Tracheal epithelial cell (primary cell): Measurements from ENCODE around the gene INSYN2A. TPM values are rescaled to one million over a fixed set of nuclear protein-coding genes. Genes with fewer than 3 reads are reported as not detected.

Experiments
- total RNA-seq: library from RNA; depleted of rRNA; stranded (reverse); fragments of >200 nt; gene quantifications from 2 replicates; pipeline ENCODE4 v1.2.1, GENCODE V29; 2014

INSYN2A gene, protein sequence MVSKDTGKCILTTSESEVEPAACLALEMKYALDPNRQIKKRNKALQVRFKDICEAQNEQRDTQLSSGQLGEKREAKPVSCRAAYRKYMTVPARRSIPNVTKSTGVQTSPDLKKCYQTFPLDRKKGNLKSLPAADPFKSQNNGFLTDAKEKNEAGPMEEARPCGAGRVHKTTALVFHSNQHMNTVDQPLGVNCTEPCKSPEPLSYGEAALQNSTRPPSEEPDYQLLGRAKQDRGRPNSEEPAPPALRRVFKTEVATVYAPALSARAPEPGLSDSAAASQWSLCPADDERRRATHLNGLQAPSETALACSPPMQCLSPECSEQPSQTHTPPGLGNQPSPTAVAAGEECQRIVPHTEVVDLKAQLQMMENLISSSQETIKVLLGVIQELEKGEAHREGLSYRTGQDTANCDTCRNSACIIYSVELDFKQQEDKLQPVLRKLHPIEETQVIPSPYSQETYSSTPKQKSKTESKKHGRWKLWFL
- under 0.01 TPM in 1 of 2 replicates, not detected in the other for total RNA-seq

DNA sequence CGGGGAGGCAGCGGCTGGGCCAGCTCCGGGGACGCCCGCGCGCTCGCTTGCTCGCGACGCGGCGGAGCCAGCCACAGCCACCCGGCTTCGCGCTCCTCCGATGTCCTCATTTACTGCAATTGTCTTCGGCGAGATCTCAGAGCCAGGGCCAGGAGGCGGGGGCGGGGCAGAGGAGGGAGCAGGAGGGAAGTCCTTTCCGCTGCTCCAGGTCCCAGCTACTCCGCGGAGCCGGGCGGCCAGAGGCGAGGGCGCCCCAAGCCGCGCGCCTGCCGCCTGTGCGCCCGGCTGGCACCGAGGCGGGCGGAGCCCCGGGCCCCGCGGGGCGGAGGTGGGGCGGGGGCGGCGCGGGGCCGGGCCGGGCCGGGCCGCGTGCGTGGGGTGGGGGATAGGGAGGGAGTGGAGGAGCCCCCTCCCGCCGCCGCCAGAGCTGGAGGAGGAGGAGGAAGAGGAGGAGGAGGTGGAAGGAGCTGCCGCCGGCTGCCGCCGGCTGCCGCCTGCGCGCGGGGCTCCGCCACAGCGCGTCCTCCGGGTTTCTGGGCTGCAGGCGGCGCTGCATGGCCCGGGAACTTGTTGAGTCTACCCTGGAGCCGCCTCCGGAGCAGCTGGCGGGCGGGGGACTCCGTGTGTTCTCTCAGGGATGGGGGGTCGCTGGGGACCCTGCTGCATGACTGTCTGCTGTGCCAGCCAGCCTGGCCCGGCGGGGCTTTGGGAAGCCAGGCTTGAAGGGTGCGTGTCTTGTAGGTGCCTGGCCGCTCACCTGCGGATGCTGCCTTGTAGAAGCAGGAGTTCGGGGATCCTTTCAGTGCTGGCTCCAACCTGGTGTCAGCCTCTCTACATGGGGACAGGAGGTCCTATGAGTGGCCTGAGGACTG, at the start of gene INSYN2A:
INSYN2A (minus strand) TSS at position 310 of the 872 bp plus-strand sequence. CDS start 20,196 bp downstream, outside the sequence.

